DOHH2 (cell line): ENCODE results near the gene TIAL1.

Experiments
- CTCF ChIP-seq: fragments of 200-600 bp; sonication (generic); IDR thresholded peaks from one replicate; pipeline ENCODE4 v1.5.1; 2014; ENCODE audit warnings: antibody characterized with exemption, mild to moderate bottlenecking, low read depth, low read length; ENCODE audit not compliant: poor library complexity, severe bottlenecking
- EZH2phosphoT487 ChIP-seq: fragments of 200-600 bp; sonication (generic); IDR thresholded peaks from 2 replicates; pipeline ENCODE4 v1.6.1; 2017; ENCODE audit warnings: borderline replicate concordance, mild to moderate bottlenecking, antibody characterized with exemption, low read length, moderate library complexity, mixed read lengths

- TF ChIP-seq EZH2phosphoT487 (no peak), CTCF (no peak)
Measured at GRCh38 chr10:119541459-119542356, 55.1 kb downstream of the TIAL1 start.
